GM18526 (cell line): ENCODE results near the gene CELSR1.

ENCODE experiments used
- POLR2A ChIP-seq: IDR thresholded peaks from 3 replicates; pipeline ENCODE4 v1.6.1; 2011; ENCODE audit not compliant: insufficient read length; ENCODE audit errors: extremely low read depth

Gene CELSR1

GRCh38 chr22:46351767-46352166 lies 185.7 kb downstream of the CELSR1 start:
- TF ChIP-seq POLR2A = no peak

- TF ChIP-seq POLR2A = no peak
Observed at GRCh38 chr22:46351131-46351735, 186.2 kb downstream of the CELSR1 start.

- TF ChIP-seq POLR2A = no peak
Observed at GRCh38 chr22:46350646-46351045, 186.8 kb downstream of the CELSR1 start.

- no peak for TF ChIP-seq POLR2A
Observed at GRCh38 chr22:46350121-46350520, 187.3 kb downstream of the CELSR1 start.

GRCh38 chr22:46349681-46350080 lies 187.7 kb downstream of the CELSR1 start:
- TF ChIP-seq POLR2A = no peak

- TF ChIP-seq POLR2A = no peak
Observed at GRCh38 chr22:46349238-46349637, 188.2 kb downstream of the CELSR1 start.

GRCh38 chr22:46348099-46348695 lies 189.2 kb downstream of the CELSR1 start:
- no peak for TF ChIP-seq POLR2A

GRCh38 chr22:46347646-46348045 lies 189.8 kb downstream of the CELSR1 start:
- TF ChIP-seq POLR2A = no peak

GRCh38 chr22:46346680-46347405 lies 190.6 kb downstream of the CELSR1 start:
- no peak for TF ChIP-seq POLR2A

- TF ChIP-seq POLR2A = no peak
Observed at GRCh38 chr22:46340676-46341075, 196.7 kb downstream of the CELSR1 start.

- TF ChIP-seq POLR2A = no peak
Observed at GRCh38 chr22:46339956-46340355, 197.5 kb downstream of the CELSR1 start.

- no peak for TF ChIP-seq POLR2A
Observed at GRCh38 chr22:46338636-46339035, 198.8 kb downstream of the CELSR1 start.

- TF ChIP-seq POLR2A = no peak
Observed at GRCh38 chr22:46337870-46338269, 199.6 kb downstream of the CELSR1 start.

- no peak for TF ChIP-seq POLR2A
Observed at GRCh38 chr22:46336119-46337078, 201.0 kb downstream of the CELSR1 start.

- peak; percentile 81 for TF ChIP-seq POLR2A
Observed at GRCh38 chr22:46335201-46336118, 202.0 kb downstream of the CELSR1 start, which contains the start of gene TRMU. Gene TRMU, plus strand, starts transcription at chr22:46335714. Its CDS starts 51 bp downstream, at chr22:46335765.

- TF ChIP-seq POLR2A = no peak
Observed at GRCh38 chr22:46331496-46331895, 205.9 kb downstream of the CELSR1 start.
